Caco-2 (cell line): ENCODE measurements around the gene PGA3. TPM values are rescaled to one million over a fixed set of nuclear protein-coding genes. Genes with fewer than 3 reads are reported as not detected.
A peak's percentile ranks its signal among the peaks of the same experiment; 100 is the strongest.

Experiments used
- BruUV-seq: library from RNA; stranded (reverse); fragments of 400-500 nt; replicated peaks from 2 replicates; lab custom pipeline; 2021; lab: Mats Ljungman, UMichigan
- CTCF ChIA-PET: fragments of 300-600 bp; sonication (Branson Sonifier 250); formaldehyde crosslinking; loops from one replicate; lab custom pipeline; 2022; ENCODE audit warnings: antibody characterized with exemption; lab: Charles Lee
- POLR2A ChIA-PET: fragments of 300-600 bp; sonication (Branson Sonifier 250); formaldehyde crosslinking; loops from one replicate; lab custom pipeline; 2022; ENCODE audit warnings: antibody characterized with exemption; lab: Charles Lee
- DNase-seq, 2 experiments: peaks; one replicate each; pipeline versions ENCODE4 v3.0.0 to v3.0.0-alpha.2; 2020 to 2022
- H3K27me3 ChIP-seq: replicated peaks from 2 replicates; pipeline ENCODE4 v1.6.0; 2011; ENCODE audit warnings: low read length; ENCODE audit not compliant: control insufficient read depth, insufficient read depth
- H3K36me3 ChIP-seq: 2 replicates; pipeline ENCODE4 v1.5.1; 2011; ENCODE audit warnings: low read length; ENCODE audit not compliant: control insufficient read depth, insufficient read depth
- H3K4me1 ChIP-seq: fragments of 250-450 bp; sonication (Bioruptor Pico); 2 replicates; pipeline ENCODE4 v1.5.1; 2020; ENCODE audit warnings: mild to moderate bottlenecking
- H3K4me3 ChIP-seq: 2 replicates; pipeline ENCODE4 v1.5.1; 2011; ENCODE audit warnings: low read depth, mild to moderate bottlenecking, control low read depth, low read length
- H3K9me3 ChIP-seq: fragments of 250-450 bp; sonication (Bioruptor Pico); 2 replicates; pipeline ENCODE4 v1.5.1; 2020; ENCODE audit warnings: mild to moderate bottlenecking, moderate library complexity
- H3K27ac Mint-ChIP-seq: one replicate; pipeline ENCODE4 v1.8.0; 2022; ENCODE audit warnings: mixed read lengths; ENCODE audit not compliant: unreplicated experiment
- H3K27me3 Mint-ChIP-seq: one replicate; pipeline ENCODE4 v1.8.0; 2022; ENCODE audit warnings: mixed read lengths; ENCODE audit not compliant: insufficient read depth, unreplicated experiment
- H3K36me3 Mint-ChIP-seq: one replicate; pipeline ENCODE4 v1.8.0; 2022; ENCODE audit warnings: mild to moderate bottlenecking, mixed read lengths; ENCODE audit not compliant: insufficient read depth, unreplicated experiment
- H3K4me1 Mint-ChIP-seq: one replicate; pipeline ENCODE4 v1.8.0; 2022; ENCODE audit warnings: low read depth, mixed read lengths; ENCODE audit not compliant: unreplicated experiment
- H3K4me3 Mint-ChIP-seq: one replicate; pipeline ENCODE4 v1.8.0; 2022; ENCODE audit warnings: mild to moderate bottlenecking, moderate library complexity, mixed read lengths; ENCODE audit not compliant: unreplicated experiment
- H3K9me3 Mint-ChIP-seq: one replicate; pipeline ENCODE4 v1.8.0; 2022; ENCODE audit warnings: mixed read lengths; ENCODE audit not compliant: unreplicated experiment
- CTCF ChIP-seq, 2 experiments: fragments of 200-600 bp in 1 of 2; IDR thresholded peaks; 1 replicate in 1 of 2; 2 replicates in 1 of 2; pipeline versions ENCODE4 v1.5.1 to v1.8.0; 2011 to 2022; ENCODE audit warnings: antibody characterized with exemption in 1 of 2, control low read depth in 1 of 2, inconsistent platforms in 1 of 2, low read depth in 1 of 2, low read length in 1 of 2, mild to moderate bottlenecking in 1 of 2, moderate library complexity in 1 of 2; ENCODE audit not compliant: insufficient read depth in 1 of 2, severe bottlenecking in 1 of 2, unreplicated experiment in 1 of 2
- intact Hi-C: fragments of 100-400 bp; cut with micrococcal nuclease; formaldehyde crosslinking; loops from one replicate; pipeline ENCODE4 v1.10.0; 2022; ENCODE audit not compliant: unreplicated experiment
- total RNA-seq: library from RNA; stranded (reverse); gene quantifications from 2 replicates; pipeline ENCODE4 v1.2.3, GENCODE V29; 2022

Gene PGA3
- total RNA-seq, 1 experiment from 2014 or later = not detected

GRCh38 chr11:61161190-61162091, 41.9 kb upstream of the PGA3 start, which contains the start of gene VPS37C:
VPS37C (minus strand) TSS chr11:61161426; CDS start chr11:61138829, 22,597 bp downstream.
- peak within 1 kb of the TSS; percentile 65 for H3K4me3 ChIP-seq
- peak within 1 kb of the TSS; percentile 92 for H3K27ac Mint-ChIP-seq
- H3K4me3 Mint-ChIP-seq = peak within 1 kb of the TSS; percentile 94
- intact Hi-C loops = no loop called here
- peaks cover 51% of the 10 kb centered on the region for H3K4me1 Mint-ChIP-seq
- H3K27me3 ChIP-seq = no peaks in the 10 kb centered on the region
- no peaks in the 10 kb centered on the region for H3K27me3 Mint-ChIP-seq
- no peaks in the 10 kb centered on the region for H3K9me3 ChIP-seq
- peaks cover 69% of the 10 kb centered on the region for H3K4me1 ChIP-seq
- peak in 1 of 2 experiments; percentile 20 for TF ChIP-seq CTCF (IDR thresholded peaks at IDR 0.05; ENCODE audit: insufficient read depth in 1 of 2, low read depth in 1 of 2, low read length in 1 of 2, severe bottlenecking in 1 of 2, unreplicated experiment in 1 of 2)
- H3K36me3 Mint-ChIP-seq = peaks cover 24% of the 10 kb centered on the region
- peaks cover 8% of the 10 kb centered on the region for H3K9me3 Mint-ChIP-seq
- BruUV-seq = no TSS peak
- ChIA-PET CTCF (interaction anchor here (0.5 to 1.0 kb wide), 3 partner anchors 11 to 195 kb away, joined by 3 read pairs; no protein-coding TSS in a partner anchor), POLR2A (interaction anchor here (0.6 to 1.1 kb wide), 5 partner anchors 11 to 249 kb away, joined by 3 to 4 read pairs (median 3); partner anchors contain the start of gene TMEM109)
- H3K36me3 ChIP-seq = no peaks in the 10 kb centered on the region
- peak; percentile 92 to 96 for DNase-seq

GRCh38 chr11:61162092-61162941, 41.0 kb upstream of the PGA3 start:
- TF ChIP-seq CTCF (IDR thresholded peaks at IDR 0.05; ENCODE audit: insufficient read depth in 1 of 2, low read depth in 1 of 2, low read length in 1 of 2, severe bottlenecking in 1 of 2, unreplicated experiment in 1 of 2) = no peak

More at GRCh38 chr11:61162092-61162941, 41.0 kb upstream of the PGA3 start:
- Mint-ChIP-seq H3K4me1 (peaks cover 45% of the 10 kb centered on the region), H3K27me3 (no peaks in the 10 kb centered on the region), H3K27ac (peak overlapping the region; percentile 92), H3K4me3 (peak overlapping the region; percentile 94), H3K9me3 (no peaks in the 10 kb centered on the region), H3K36me3 (peaks cover 18% of the 10 kb centered on the region)
- H3K36me3 ChIP-seq = no peaks in the 10 kb centered on the region
- peak; percentile 56 to 77 for DNase-seq
- ChIA-PET POLR2A (interaction anchor here (0.6 to 1.1 kb wide), 5 partner anchors 12 to 250 kb away, joined by 3 to 4 read pairs (median 3); partner anchors contain the start of gene TMEM109), CTCF (interaction anchor here (0.7 to 1.0 kb wide), 2 partner anchors 12 to 14 kb away, joined by 3 read pairs; no protein-coding TSS in a partner anchor)
- no peaks in the 10 kb centered on the region for H3K9me3 ChIP-seq
- TSS peak; percentile 79 for BruUV-seq
- H3K27me3 ChIP-seq = no peaks in the 10 kb centered on the region
- H3K4me1 ChIP-seq = peaks cover 66% of the 10 kb centered on the region
- peak overlapping the region; percentile 65 for H3K4me3 ChIP-seq
- intact Hi-C loops = no loop called here
